HEK293T (cell line): Measurements from ENCODE around the gene CFAP251.

Experiments used
- CTCF ChIA-PET: fragments of 350-600 bp; formaldehyde crosslinking; extraction: SDS; loops from one replicate; lab custom pipeline; 2021; ENCODE audit warnings: antibody characterized with exemption, inconsistent platforms; lab: Yijun Ruan, JAX
- POLR2A ChIA-PET: fragments of 350-600 bp; formaldehyde crosslinking; extraction: SDS; loops from one replicate; lab custom pipeline; 2020; ENCODE audit warnings: antibody characterized with exemption, inconsistent platforms; lab: Yijun Ruan, JAX
- DNase-seq: peaks from one replicate; pipeline ENCODE4 v3.0.0; 2012; ENCODE audit warnings: mixed read lengths; ENCODE audit errors: extremely low spot score
- ARNT ChIP-seq: fragments of 450-650 bp; IDR thresholded peaks from 2 replicates; pipeline ENCODE4 v1.6.1; 2017; ENCODE audit warnings: mild to moderate bottlenecking
- BHLHE40 ChIP-seq: fragments of 450-650 bp; IDR thresholded peaks from 2 replicates; pipeline ENCODE4 v1.6.1; 2016; ENCODE audit warnings: mild to moderate bottlenecking, moderate library complexity, borderline replicate concordance
- CTBP1 ChIP-seq: fragments of 450-650 bp; IDR thresholded peaks from 2 replicates; pipeline ENCODE4 v1.6.1; 2016; ENCODE audit warnings: borderline replicate concordance
- ELF4 ChIP-seq: fragments of 450-650 bp; IDR thresholded peaks from 2 replicates; pipeline ENCODE4 v1.6.1; 2017; ENCODE audit warnings: antibody characterized with exemption
- FOXA1 ChIP-seq: fragments of 450-650 bp; IDR thresholded peaks from 2 replicates; pipeline ENCODE4 v1.6.1; 2016; ENCODE audit warnings: mild to moderate bottlenecking
- FOXK2 ChIP-seq: fragments of 450-650 bp; IDR thresholded peaks from 2 replicates; pipeline ENCODE4 v1.6.1; 2016; ENCODE audit warnings: mild to moderate bottlenecking
- FOXM1 ChIP-seq: fragments of 450-650 bp; IDR thresholded peaks from 2 replicates; pipeline ENCODE4 v1.6.1; 2017; ENCODE audit warnings: mild to moderate bottlenecking, borderline replicate concordance
- HDGF ChIP-seq: fragments of 450-650 bp; IDR thresholded peaks from 2 replicates; pipeline ENCODE4 v1.6.1; 2017; ENCODE audit warnings: antibody characterized with exemption, borderline replicate concordance
- L3MBTL2 ChIP-seq: fragments of 450-650 bp; conservative IDR thresholded peaks from 2 replicates; pipeline ENCODE4 v1.6.1; 2016; ENCODE audit warnings: mild to moderate bottlenecking
- LEF1 ChIP-seq: fragments of 450-650 bp; IDR thresholded peaks from 2 replicates; pipeline ENCODE4 v1.6.1; 2017; ENCODE audit warnings: mild to moderate bottlenecking, borderline replicate concordance
- NFRKB ChIP-seq: fragments of 450-650 bp; IDR thresholded peaks from 2 replicates; pipeline ENCODE4 v1.6.1; 2016; ENCODE audit warnings: mild to moderate bottlenecking, moderate library complexity
- SP1 ChIP-seq: fragments of 450-650 bp; IDR thresholded peaks from 2 replicates; pipeline ENCODE4 v1.6.1; 2017
- SUZ12 ChIP-seq: fragments of 450-650 bp; IDR thresholded peaks from 2 replicates; pipeline ENCODE4 v1.6.1; 2016; ENCODE audit warnings: mild to moderate bottlenecking
- TARDBP ChIP-seq: fragments of 450-650 bp; IDR thresholded peaks from 2 replicates; pipeline ENCODE4 v1.6.1; 2016
- ZNF384 ChIP-seq: fragments of 450-650 bp; IDR thresholded peaks from 2 replicates; pipeline ENCODE4 v1.6.1; 2016
- TF ChIP-seq, protein P1 (sequence below): fragments of 450-650 bp; IDR thresholded peaks from 2 replicates; pipeline ENCODE4 v1.6.1; 2016

CFAP251 gene

DNA sequence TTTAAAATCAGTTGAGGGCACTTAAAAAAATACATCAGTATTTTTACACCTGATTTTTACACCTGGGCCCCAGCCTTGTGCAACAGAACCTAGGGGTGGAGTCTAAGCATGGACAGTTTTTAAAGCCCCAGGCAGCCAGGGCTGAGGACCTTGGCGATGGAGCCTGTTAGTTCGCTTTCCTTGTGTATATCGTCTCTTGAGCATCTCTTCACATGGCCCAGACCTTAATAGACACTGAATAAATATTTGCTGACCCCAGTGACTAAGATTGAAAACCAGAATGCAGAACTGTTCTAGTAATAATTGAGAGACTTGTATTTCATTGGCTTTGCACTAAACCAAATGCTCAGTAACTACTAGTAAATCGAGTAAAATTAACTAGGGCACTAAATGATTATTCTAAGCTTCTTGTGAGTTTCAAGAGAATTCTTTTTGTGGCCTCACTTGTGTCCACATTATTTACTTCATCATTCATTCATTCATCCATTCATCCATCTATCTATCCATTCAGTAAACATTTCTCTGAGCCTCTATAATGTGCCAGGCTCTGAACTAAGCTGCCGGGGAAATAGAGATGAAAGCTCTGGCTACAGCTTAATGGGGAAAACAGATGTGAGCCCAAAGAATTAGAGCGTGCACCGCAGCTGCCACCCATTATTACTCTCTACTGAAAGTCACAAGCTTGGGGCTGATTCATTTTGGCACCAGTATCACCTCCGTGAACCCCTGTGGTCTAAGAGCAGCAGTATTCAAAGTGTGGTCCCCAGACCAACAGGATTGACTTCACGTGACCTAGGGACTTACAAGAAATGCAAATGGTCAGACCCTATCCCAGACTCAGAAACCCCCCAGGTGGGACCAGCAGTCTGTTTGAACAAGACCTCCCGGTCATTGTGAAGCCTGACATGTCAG is 72.6 kb downstream of the CFAP251 start:
- DNase-seq = no peak
- ChIA-PET POLR2A (interaction anchor here (0.8 kb wide), 1 partner anchor 13 kb away, joined by 3 read pairs; no protein-coding TSS in a partner anchor), CTCF (interaction anchor here (0.6 kb wide), 1 partner anchor 38 kb away, joined by 3 read pairs; no protein-coding TSS in a partner anchor)
- no peak for TF ChIP-seq HDGF
- TF ChIP-seq, protein P1, sequence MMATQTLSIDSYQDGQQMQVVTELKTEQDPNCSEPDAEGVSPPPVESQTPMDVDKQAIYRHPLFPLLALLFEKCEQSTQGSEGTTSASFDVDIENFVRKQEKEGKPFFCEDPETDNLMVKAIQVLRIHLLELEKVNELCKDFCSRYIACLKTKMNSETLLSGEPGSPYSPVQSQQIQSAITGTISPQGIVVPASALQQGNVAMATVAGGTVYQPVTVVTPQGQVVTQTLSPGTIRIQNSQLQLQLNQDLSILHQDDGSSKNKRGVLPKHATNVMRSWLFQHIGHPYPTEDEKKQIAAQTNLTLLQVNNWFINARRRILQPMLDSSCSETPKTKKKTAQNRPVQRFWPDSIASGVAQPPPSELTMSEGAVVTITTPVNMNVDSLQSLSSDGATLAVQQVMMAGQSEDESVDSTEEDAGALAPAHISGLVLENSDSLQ = no peak
- no peak for TF ChIP-seq CTBP1
- TF ChIP-seq FOXM1 = no peak
- no peak for TF ChIP-seq FOXK2
- TF ChIP-seq TARDBP = no peak
- TF ChIP-seq L3MBTL2 = no peak
- TF ChIP-seq LEF1 = no peak
- TF ChIP-seq ZNF384 = no peak
- no peak for TF ChIP-seq ELF4
- TF ChIP-seq FOXA1 = no peak

DNA sequence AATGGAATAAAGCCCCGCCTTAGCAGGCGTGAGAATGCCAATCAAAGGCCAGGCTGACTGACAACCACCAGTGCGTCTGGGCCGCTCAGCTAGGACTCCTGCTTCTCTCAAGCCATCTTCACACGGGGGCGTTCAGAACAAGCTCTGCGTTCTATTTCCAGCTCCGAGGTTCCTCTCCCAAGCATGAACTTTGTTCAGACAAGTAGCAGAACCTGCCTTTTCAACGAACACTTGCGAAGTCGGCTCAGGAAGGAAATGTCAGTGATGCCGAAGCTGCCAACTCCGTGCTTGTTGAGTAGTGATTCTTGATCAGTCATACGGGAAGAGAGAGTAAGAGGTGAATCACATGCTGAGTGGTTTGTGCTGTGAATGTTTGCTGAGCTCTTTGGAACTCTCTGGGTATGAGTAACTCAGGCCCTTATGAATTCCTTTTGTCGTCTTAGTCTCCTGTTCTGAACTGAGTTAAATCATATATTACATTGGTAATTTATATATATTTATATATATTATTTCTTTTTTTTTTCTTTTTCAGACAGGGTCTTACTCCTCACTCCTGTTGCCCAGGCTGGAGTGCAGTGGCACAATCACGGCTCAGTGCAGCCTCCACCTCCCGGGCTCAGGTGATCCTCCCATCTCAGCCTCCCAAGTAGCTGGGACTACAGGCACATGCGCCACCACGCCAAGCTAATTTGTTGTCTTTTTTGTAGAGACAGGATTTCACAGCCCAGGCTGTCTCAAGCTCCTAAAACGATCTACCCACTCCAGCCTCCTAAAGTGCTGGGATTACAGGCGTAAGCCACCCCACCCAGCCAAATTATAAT is 73.9 kb downstream of the CFAP251 start:
- POLR2A ChIA-PET = interaction anchor here (0.6 to 1.0 kb wide), 3 partner anchors 12 to 774 kb away, joined by 3 to 5 read pairs (median 4); partner anchors contain the start of gene BCL7A
- CTCF ChIA-PET = no interaction called here
- DNase-seq = no peak
- no peak for TF ChIP-seq ARNT
- no peak for TF ChIP-seq SP1
- TF ChIP-seq L3MBTL2 = no peak
- TF ChIP-seq FOXM1 = no peak

DNA sequence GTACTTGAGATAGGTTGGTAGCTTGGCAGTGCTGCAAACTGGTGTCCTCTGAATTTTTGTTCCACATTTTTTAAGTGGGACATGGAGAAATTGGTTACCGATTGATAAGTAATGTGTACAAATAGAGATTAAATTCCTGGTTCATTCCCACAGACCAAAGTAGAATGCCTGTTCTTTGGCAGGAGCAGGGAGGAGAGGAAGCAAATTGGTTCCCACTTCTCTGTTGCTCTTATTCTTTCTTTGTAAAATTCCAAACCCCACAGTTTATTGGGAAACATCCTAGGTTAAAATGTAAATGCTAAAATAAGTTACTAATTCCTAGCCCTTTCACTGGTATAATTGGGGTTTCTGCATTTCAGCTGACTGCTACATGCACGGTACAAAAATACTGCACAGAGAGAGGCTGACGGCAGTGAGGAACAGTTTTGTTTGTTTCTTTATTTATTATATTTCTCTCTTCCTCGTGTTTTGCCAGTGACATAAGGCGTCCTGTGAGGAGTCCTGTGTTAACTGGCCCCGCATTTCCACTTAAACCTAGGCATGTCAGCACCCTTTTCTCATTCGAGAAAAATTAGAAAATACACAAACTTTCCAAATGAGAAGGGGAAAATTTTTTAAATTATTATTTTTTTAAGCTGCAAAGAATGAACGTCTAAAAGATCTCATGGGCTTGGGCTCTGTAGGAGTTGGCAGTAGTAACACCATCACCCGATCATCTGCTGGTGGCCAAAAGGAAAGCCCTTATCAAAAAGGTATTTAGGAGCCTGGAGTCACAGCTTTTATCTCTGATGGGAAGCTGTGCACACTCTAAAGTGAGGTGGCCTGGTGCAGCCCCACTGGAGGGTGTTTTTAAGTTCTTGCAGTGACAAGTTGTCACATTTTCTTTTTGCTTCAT is 77.9 kb downstream of the CFAP251 start:
- TF ChIP-seq HDGF (no peak), LEF1 (no peak), FOXA1 (no peak), SUZ12 (no peak), NFRKB (no peak), BHLHE40 (no peak), TARDBP (no peak), FOXK2 (no peak), SP1 (no peak), ZNF384 (no peak), CTBP1 (no peak), ELF4 (no peak), L3MBTL2 (no peak), FOXM1 (no peak), ARNT (no peak)
- TF ChIP-seq, protein P1 = no peak
- no peak for DNase-seq
- ChIA-PET CTCF (interaction anchor here (0.6 kb wide), 1 partner anchor 37 kb away, joined by 3 read pairs; no protein-coding TSS in a partner anchor), POLR2A (no interaction called here)

DNA sequence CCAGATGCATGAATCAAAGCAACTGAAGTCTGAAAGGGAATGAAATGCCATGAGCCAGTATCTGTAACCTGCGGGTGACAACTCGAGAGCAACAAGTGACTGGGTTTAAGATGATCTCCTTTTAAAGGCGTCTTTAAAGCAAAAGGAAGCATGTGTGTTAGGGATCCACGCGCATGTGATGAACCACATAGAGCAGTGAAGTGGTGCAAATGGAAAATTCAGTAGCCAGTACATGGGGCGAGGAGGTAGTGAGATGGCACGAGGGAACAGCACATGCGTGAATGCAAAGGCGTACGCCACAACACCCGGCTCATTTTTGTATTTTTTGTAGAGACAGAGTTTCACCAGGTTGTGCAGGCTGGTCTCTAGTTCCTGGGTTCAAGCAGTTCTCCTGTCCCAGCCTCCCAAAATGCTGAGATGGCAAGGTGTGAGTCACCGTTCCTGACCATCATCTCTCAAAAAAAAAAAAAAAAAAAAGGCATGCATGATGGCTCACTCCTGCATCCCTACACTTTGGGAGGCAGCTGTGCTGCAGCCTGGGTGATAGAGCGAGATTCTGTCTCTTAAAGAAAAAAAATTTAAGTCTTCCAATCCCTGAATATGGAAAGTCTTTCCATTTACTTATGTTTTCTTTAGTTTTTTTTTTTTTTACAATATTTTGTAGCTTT is 78.7 kb downstream of the CFAP251 start:
- POLR2A ChIA-PET = no interaction called here
- no peak for DNase-seq
- 0 out of 2 replicates have a peak, but pooled peaks have one; percentile 17 for TF ChIP-seq ZNF384
- no peak for TF ChIP-seq SP1
- CTCF ChIA-PET = no interaction called here

DNA sequence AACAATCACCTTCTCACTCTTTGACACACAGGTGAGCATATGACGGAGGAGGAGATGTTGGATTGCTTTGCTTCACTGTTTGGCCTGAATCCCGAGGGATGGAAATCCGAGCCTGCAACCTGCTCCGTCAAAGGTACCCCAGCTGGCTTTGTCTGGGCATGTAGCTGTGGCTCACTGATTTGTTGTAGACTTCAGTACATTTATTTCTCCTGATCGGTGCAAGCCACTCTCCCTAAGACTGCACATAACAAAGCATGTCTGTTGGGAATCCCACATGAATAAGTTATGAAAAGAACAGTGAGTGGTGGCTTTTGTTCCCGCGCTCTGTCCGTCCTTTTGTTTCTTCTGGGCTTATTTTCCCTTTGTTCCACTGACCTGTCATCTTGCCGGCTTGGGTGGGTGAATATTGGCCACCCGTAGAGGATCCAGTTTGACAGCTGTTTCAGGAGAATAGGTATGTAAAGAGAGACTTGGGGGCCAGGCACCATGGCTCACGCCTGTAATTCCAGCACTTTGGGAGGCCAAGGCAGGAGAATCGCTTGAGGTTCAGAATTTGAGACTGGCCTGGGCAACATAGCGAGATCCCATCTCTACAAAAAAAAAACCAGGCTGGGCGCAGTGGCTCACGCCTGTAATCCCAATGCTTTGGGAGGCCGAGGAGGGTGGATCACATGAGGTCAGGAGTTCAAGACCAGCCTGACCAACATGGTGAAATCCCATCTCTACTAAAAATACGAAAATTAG is 83.2 kb downstream of the CFAP251 start:
- no peak for DNase-seq
- ChIA-PET POLR2A (no interaction called here), CTCF (no interaction called here)
- TF ChIP-seq FOXM1 (no peak), ELF4 (no peak), FOXK2 (no peak), FOXA1 (no peak), L3MBTL2 (no peak), ARNT (no peak), NFRKB (no peak), LEF1 (no peak), HDGF (no peak), SP1 (no peak), ZNF384 (no peak), BHLHE40 (no peak), TARDBP (no peak), SUZ12 (no peak)
- TF ChIP-seq, protein P1 = no peak
